GOT3 (cell line): ENCODE results near the gene SOX8.

Experiments used
- DNase-seq: peaks from one replicate; lab custom pipeline; 2025; ENCODE audit warnings: mixed read lengths; lab: John Stamatoyannopoulos, UW

Gene SOX8

GRCh38 chr16:1026784-1027500 is 45.4 kb downstream of the SOX8 start:
- DNase-seq = no peak

GRCh38 chr16:1027501-1027815 is 45.9 kb downstream of the SOX8 start:
- no peak for DNase-seq

- no peak for DNase-seq
These were observed 46.5 kb downstream of the SOX8 start for GRCh38 chr16:1028056-1028455.

- no peak for DNase-seq
These were observed 47.1 kb downstream of the SOX8 start for GRCh38 chr16:1028524-1029258.

GRCh38 chr16:1029259-1029545 is 47.6 kb downstream of the SOX8 start:
- DNase-seq = no peak

- DNase-seq = no peak
These were observed 48.9 kb downstream of the SOX8 start for GRCh38 chr16:1030473-1030901.

- no peak for DNase-seq
These were observed 50.1 kb downstream of the SOX8 start for GRCh38 chr16:1031666-1032065.

- DNase-seq = no peak
These were observed 51.0 kb downstream of the SOX8 start for GRCh38 chr16:1032607-1033006.

- no peak for DNase-seq
These were observed 51.6 kb downstream of the SOX8 start for GRCh38 chr16:1033128-1033679.

GRCh38 chr16:1034230-1035065 is 52.9 kb downstream of the SOX8 start:
- DNase-seq = no peak

GRCh38 chr16:1035066-1035415 is 53.5 kb downstream of the SOX8 start:
- DNase-seq = no peak

- no peak for DNase-seq
These were observed 54.6 kb downstream of the SOX8 start for GRCh38 chr16:1036166-1036565.
